Measurements from ENCODE around the gene VSTM1.
A peak's percentile ranks its signal among the peaks of the same experiment; 100 is the strongest.

The VSTM1 gene

DNA sequence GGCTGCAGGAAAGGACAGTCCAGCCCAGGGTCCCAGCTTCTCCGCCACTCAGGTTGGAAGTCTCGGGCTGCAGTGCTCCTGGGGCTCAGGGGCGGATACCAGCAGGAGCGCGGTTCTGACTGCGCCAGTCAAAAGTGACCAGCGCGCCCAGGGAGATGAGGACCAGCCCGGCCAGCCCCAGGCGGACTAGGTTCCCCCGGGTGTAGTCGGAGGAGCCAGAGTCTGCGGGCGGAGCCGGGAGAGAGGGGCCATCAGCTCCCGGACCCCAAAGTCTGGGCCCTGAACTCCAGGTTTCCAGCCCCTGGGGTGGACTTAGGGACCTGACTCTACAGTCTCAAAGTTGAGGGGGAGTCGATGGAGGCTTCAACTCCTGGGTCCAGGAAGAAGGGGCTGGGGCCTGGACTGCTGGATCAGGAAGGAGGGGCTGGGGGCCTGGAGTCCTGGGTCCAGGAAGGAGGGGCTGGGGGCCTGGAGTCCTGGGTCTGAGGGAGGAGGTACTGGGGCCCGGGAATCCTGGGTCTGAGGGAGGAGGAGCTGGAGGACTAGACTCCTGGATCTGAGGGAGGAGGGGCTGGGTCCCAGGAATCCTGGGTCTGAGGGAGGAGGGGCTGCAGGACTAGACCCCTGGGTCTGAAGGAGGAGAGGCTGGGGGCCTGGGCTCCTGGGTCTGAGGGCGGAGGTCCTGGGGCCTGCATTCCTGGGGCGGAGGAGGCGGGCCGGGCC is 31.6 kb upstream of the VSTM1 start:
- H3K4me3 ChIP-seq (ENCODE audit: severe bottlenecking), result peak overlapping the region; percentile 5
- no peak for TF ChIP-seq CTCF (IDR thresholded peaks at IDR 0.05; ENCODE audit: poor library complexity, severe bottlenecking)
- H3K27ac ChIP-seq (ENCODE audit: poor library complexity, severe bottlenecking), result no peak overlapping the region
- DNase-seq (ENCODE audit: low spot score), result no peak
- no peaks in the 10 kb centered on the region for H3K36me3 ChIP-seq (ENCODE audit: low read depth)
- peaks cover 2% of the 10 kb centered on the region for H3K9me3 ChIP-seq (ENCODE audit: severe bottlenecking)
- H3K27me3 ChIP-seq (ENCODE audit: insufficient read depth, poor library complexity, severe bottlenecking), result no peaks in the 10 kb centered on the region
- no peak for ATAC-seq (ENCODE audit: low read depth)
- no peaks in the 10 kb centered on the region for H3K4me1 ChIP-seq (ENCODE audit: insufficient read depth, poor library complexity, severe bottlenecking)

DNA sequence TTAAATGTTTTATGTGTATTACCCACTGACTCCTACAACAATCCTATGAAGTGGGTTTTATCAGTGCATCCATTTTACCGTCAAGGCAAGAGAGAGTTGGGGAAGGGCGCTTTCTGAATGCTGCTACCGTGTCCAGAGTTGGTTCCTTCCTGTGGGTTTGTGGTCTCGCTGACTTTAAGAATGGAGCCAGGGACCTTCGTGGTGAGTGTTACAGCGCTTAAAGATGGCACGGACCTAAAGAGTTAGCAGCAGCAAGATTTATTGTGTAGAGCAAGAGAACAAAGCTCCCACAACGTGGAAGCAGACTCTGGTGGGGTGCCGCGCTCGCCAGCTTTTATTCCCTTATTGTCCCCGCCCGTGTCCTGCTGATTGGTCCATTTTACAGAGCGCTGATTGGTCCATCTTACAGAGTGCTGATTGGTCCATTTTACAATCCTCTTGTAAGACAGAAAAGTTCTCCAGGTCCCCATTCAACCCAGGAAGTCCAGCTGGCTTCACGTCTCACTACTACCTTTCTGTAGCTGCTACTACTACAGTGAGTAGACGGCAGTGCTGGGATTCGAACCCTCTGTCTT is 30.8 kb upstream of the VSTM1 start:
- H3K27ac ChIP-seq (ENCODE audit: poor library complexity, severe bottlenecking), result no peak overlapping the region
- H3K9me3 ChIP-seq (ENCODE audit: severe bottlenecking), result peaks cover 2% of the 10 kb centered on the region
- no peak for ATAC-seq (ENCODE audit: low read depth)
- H3K27me3 ChIP-seq (ENCODE audit: insufficient read depth, poor library complexity, severe bottlenecking), result no peaks in the 10 kb centered on the region
- no peak overlapping the region for H3K4me3 ChIP-seq (ENCODE audit: severe bottlenecking)
- TF ChIP-seq CTCF (IDR thresholded peaks at IDR 0.05; ENCODE audit: poor library complexity, severe bottlenecking), result no peak
- H3K4me1 ChIP-seq (ENCODE audit: insufficient read depth, poor library complexity, severe bottlenecking), result no peaks in the 10 kb centered on the region
- DNase-seq (ENCODE audit: low spot score), result no peak
- no peaks in the 10 kb centered on the region for H3K36me3 ChIP-seq (ENCODE audit: low read depth)

- Histone ChIP-seq H3K27ac (ENCODE audit: poor library complexity, severe bottlenecking) (no peak overlapping the region), H3K4me1 (ENCODE audit: insufficient read depth, poor library complexity, severe bottlenecking) (no peaks in the 10 kb centered on the region), H3K4me3 (ENCODE audit: severe bottlenecking) (no peak overlapping the region), H3K36me3 (ENCODE audit: low read depth) (no peaks in the 10 kb centered on the region), H3K27me3 (ENCODE audit: insufficient read depth, poor library complexity, severe bottlenecking) (no peaks in the 10 kb centered on the region), H3K9me3 (ENCODE audit: severe bottlenecking) (no peaks in the 10 kb centered on the region)
- no peak for DNase-seq (ENCODE audit: low spot score)
- no peak for ATAC-seq (ENCODE audit: low read depth)
- TF ChIP-seq CTCF (IDR thresholded peaks at IDR 0.05; ENCODE audit: poor library complexity, severe bottlenecking), result no peak
Measured at GRCh38 chr19:54084410-54084809, 20.7 kb upstream of the VSTM1 start.

DNA sequence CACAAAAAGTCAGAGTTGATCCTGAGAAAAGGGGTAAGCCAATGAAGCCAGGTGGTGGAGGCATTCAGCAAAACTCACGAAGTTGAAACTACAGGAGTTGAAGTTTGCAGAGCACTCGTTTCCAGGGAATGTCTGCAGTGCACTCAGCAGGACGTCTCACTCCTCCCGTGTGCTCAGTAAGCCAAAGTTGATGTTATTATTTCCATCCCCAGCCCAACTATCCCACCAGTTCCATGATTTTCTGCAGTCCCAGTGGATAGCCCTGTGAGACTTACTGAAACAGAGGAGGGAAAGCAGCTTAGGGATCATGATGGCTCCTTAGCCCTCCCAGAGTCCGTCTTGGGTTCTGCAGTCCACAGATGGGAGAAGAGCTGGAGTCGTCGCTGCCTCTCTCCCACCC is 17.3 kb upstream of the VSTM1 start, which contains the start of gene TARM1:
TARM1 (minus strand) TSS at position 334 of the 400 bp plus-strand sequence; CDS start at position 309, 25 bp downstream.
- no peaks in the 10 kb centered on the region for H3K9me3 ChIP-seq (ENCODE audit: severe bottlenecking)
- no peak for ATAC-seq (ENCODE audit: low read depth)

More for the DNA sequence above, 17.3 kb upstream of the VSTM1 start, which contains the start of gene TARM1:
- Histone ChIP-seq H3K36me3 (ENCODE audit: low read depth) (no peaks in the 10 kb centered on the region), H3K27ac (ENCODE audit: poor library complexity, severe bottlenecking) (no peak within 1 kb of the TSS), H3K4me1 (ENCODE audit: insufficient read depth, poor library complexity, severe bottlenecking) (no peaks in the 10 kb centered on the region), H3K27me3 (ENCODE audit: insufficient read depth, poor library complexity, severe bottlenecking) (no peaks in the 10 kb centered on the region), H3K4me3 (ENCODE audit: severe bottlenecking) (no peak within 1 kb of the TSS)
- no peak for DNase-seq (ENCODE audit: low spot score)
- no peak for TF ChIP-seq CTCF (IDR thresholded peaks at IDR 0.05; ENCODE audit: poor library complexity, severe bottlenecking)

Data from RWPE2 (cell line).